ENCODE results near the gene TUBB4A.

TUBB4A gene

DNA sequence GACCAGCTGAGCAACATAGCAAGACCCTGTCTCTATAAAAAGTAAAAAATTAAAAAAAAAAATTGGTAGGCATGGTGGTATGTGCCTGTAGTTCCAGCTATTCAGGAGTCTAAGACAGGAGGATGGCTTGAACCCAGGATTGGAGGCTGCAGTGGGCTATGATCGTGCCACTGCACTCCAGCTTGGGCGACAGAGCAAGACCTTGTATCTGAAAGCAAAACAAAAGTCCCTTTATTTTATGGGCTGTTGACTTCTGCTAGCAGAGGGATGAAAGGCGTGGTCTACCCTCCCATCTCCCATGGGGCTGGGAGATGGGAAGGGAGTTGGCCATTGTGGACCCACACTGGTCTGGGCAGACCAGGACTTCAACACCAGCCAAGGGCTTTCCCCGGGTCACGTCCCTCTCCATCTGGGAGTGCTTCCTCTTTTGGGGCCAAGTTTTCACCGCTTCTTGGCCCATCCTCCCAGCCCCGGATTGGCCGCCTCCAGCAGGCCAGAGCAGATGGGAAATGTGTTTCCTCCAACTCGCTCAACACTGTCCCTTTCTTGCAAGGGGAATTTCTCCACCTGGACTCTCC is 26.5 kb upstream of the TUBB4A start:
- Mint-ChIP-seq H3K9me3 (peaks cover 10% of the 10 kb centered on the region), H3K27ac (no peak overlapping the region), H3K4me1 (peaks cover 33% of the 10 kb centered on the region), H3K36me3 (ENCODE audit: low read depth) (no peaks in the 10 kb centered on the region), H3K4me3 (no peak overlapping the region), H3K27me3 (ENCODE audit: low read depth, poor library complexity) (peaks cover 62% of the 10 kb centered on the region)
- TF ChIP-seq, protein P1, sequence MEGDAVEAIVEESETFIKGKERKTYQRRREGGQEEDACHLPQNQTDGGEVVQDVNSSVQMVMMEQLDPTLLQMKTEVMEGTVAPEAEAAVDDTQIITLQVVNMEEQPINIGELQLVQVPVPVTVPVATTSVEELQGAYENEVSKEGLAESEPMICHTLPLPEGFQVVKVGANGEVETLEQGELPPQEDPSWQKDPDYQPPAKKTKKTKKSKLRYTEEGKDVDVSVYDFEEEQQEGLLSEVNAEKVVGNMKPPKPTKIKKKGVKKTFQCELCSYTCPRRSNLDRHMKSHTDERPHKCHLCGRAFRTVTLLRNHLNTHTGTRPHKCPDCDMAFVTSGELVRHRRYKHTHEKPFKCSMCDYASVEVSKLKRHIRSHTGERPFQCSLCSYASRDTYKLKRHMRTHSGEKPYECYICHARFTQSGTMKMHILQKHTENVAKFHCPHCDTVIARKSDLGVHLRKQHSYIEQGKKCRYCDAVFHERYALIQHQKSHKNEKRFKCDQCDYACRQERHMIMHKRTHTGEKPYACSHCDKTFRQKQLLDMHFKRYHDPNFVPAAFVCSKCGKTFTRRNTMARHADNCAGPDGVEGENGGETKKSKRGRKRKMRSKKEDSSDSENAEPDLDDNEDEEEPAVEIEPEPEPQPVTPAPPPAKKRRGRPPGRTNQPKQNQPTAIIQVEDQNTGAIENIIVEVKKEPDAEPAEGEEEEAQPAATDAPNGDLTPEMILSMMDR (IDR thresholded peaks at IDR 0.05), result no peak
- DNase-seq, result no peak

DNA sequence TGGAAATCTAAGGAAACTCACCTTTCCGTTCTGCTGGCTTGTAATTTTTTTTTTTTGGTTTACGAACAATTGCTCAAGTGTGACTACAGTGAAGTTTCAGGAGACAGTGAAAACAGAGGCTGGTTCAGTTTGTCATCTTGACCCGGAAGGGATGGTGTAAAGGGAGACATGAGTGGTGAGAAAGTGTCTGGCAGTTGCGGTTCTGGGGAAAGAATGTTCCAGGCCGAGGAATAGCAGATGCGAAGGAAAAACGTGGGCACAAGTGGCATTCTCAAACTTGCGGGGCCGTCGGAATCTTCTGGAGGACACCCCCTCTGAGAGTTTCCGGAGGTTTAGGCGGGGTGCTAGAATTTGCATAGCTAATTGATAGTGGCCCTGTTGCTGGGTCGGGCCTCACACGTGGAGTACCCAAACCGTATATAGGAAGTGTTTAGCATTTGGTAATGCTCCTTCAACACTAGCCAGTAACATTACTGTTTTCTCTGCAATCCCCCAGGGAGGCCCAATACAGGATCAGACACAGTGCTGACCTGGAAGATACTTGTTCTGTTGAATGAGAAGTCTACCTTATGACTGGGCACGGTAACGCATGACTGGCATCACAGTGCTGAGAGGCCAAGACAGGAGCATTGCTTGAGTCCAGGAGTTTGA is 25.9 kb upstream of the TUBB4A start:
- Mint-ChIP-seq H3K27me3 (ENCODE audit: low read depth, poor library complexity) (peaks cover 56% of the 10 kb centered on the region), H3K36me3 (ENCODE audit: low read depth) (no peaks in the 10 kb centered on the region), H3K4me3 (no peak overlapping the region), H3K9me3 (peaks cover 10% of the 10 kb centered on the region), H3K4me1 (peaks cover 32% of the 10 kb centered on the region), H3K27ac (no peak overlapping the region)
- no peak for DNase-seq
- TF ChIP-seq, protein P1 (IDR thresholded peaks at IDR 0.05), result no peak

DNA sequence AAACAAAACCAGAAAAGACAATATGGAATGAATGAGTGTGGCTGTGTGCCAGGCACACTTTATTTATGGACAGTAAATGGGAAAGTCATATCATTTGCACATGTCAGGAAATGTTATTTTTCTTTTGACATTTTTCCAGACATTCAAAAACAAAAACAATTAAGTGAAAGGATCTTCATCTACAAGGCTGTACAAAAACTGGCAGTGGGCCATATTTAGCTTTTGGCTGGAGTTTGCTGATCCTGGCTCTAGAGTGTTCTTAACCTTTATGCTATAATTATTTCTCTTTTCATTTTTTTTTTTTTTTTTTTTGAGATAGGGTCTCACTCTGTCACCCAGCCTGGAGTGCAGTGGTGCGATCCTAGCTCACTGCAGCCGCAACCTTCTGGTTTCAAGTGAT is 22.2 kb upstream of the TUBB4A start:
- peaks cover 19% of the 10 kb centered on the region for H3K27me3 Mint-ChIP-seq (ENCODE audit: low read depth, poor library complexity)
- H3K4me3 Mint-ChIP-seq, result no peak overlapping the region
- TF ChIP-seq, protein P1 (IDR thresholded peaks at IDR 0.05), result no peak
- no peak for DNase-seq
- no peak overlapping the region for H3K27ac Mint-ChIP-seq
- peaks cover under 1% of the 10 kb centered on the region for H3K9me3 Mint-ChIP-seq
- H3K4me1 Mint-ChIP-seq, result peaks cover 8% of the 10 kb centered on the region
- H3K36me3 Mint-ChIP-seq (ENCODE audit: low read depth), result no peaks in the 10 kb centered on the region

DNA sequence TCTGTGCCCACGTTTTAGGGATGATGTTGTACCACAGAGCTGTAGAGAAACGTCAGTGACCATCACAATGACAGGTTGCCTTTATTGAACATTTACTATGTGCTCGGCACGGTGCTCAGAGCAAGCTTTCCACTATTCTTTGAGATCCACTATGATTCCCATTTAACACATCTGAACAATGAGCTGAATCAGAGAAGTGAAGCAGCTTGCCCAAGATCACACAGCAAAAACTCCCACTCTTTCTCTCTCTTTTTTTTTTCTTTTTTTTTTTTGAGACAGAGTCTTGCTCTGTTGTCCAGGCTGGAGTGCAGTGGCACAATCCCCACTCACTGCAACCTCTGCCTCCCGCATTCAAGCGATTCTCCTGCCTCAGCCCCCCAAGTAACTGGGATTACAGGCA is 20.6 kb upstream of the TUBB4A start:
- Mint-ChIP-seq H3K27me3 (ENCODE audit: low read depth, poor library complexity) (peaks cover 6% of the 10 kb centered on the region), H3K27ac (no peak overlapping the region)

DNA sequence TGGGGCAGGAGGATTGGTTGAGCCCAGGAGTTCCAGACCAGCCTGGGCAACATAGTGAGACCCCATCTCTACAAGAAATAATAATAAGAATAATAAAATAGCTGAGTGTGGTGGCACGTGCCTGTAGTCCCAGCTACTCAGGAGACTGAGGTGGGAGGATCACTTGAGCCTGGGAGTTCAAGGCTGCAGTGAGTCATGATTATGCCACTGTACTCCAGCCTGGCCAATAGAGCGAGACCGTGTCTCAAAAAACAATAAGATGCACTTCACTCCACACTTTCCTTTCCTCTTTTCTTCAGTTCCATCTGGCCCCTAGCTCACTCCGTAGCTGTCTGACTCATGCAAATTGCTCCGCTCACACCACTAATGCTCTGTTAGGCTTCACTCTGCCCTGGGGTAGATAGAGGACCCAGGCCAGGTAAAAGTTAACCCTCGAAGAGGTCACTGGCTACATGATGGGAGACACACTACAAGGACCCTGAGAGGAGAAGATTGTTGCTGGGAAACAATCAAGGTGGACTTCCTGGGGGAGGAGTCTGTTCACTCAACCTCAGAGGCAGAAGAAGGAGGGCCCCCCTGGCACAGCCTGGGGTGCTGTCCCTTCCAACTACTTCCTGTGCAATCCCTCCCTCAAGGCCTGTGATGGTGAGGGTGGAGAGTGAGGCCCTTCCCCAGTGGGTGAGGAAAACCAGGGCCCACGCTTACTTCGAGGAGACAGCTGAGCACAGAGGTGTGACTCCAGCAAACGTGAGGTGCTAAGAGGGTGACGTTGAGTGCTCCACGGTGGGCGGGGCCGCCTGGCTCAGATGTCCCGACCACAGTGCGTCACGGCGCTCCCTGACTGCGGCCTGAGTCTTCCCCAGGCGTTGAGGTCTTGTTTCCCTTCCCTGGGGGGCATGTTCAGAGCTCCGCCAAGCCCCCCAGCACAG is 19.9 kb upstream of the TUBB4A start:
- H3K36me3 Mint-ChIP-seq (ENCODE audit: low read depth), result no peaks in the 10 kb centered on the region
- peaks cover 19% of the 10 kb centered on the region for H3K4me1 Mint-ChIP-seq
- no peak overlapping the region for H3K27ac Mint-ChIP-seq
- no peaks in the 10 kb centered on the region for H3K9me3 Mint-ChIP-seq
- no peak for DNase-seq
- H3K4me3 Mint-ChIP-seq, result no peak overlapping the region
- TF ChIP-seq, protein P1 (IDR thresholded peaks at IDR 0.05), result no peak
- peaks cover 6% of the 10 kb centered on the region for H3K27me3 Mint-ChIP-seq (ENCODE audit: low read depth, poor library complexity)

More for the DNA sequence above, 20.6 kb upstream of the TUBB4A start:
- no peaks in the 10 kb centered on the region for H3K36me3 Mint-ChIP-seq (ENCODE audit: low read depth)
- H3K9me3 Mint-ChIP-seq, result no peaks in the 10 kb centered on the region
- peaks cover 14% of the 10 kb centered on the region for H3K4me1 Mint-ChIP-seq
- H3K4me3 Mint-ChIP-seq, result no peak overlapping the region
- no peak for DNase-seq
- TF ChIP-seq, protein P1 (IDR thresholded peaks at IDR 0.05), result no peak
